ENCODE data around the gene ZNF446. TPM values are rescaled to one million over a fixed set of nuclear protein-coding genes. Genes with fewer than 3 reads are reported as not detected.

ZNF446 gene
- polyA plus RNA-seq, 3 donors: 2.0 to 6.2 (median 2.2) TPM

GRCh38 chr19:58453743-58454142 lies 22.4 kb upstream of the ZNF446 start:
- Mint-ChIP-seq H3K36me3 (peaks cover 34 to 44% of the 10 kb centered on the region in 2 donors), H3K27ac (no peak overlapping the region), H3K9me3 (peaks cover 7 to 14% (median 12%) of the 10 kb centered on the region in 7 donors), H3K4me3 (no peak overlapping the region), H3K4me1 (peaks cover 16% of the 10 kb centered on the region), H3K27me3 (ENCODE audit: low read depth in 3 of 3) (peaks cover 2 to 6% (median 3%) of the 10 kb centered on the region in 3 donors)
- peaks cover 11 to 15% of the 10 kb centered on the region in 2 donors for H3K4me1 ChIP-seq (ENCODE audit: control insufficient read depth in 1 of 2, insufficient read depth in 2 of 2, low read length in 2 of 2)
- H3K79me2 ChIP-seq (ENCODE audit: insufficient read depth, low read length): no peaks in the 10 kb centered on the region
- peaks cover 10 to 11% of the 10 kb centered on the region in 2 donors for H3K9me3 ChIP-seq (replicated peaks in 1 of 2; ENCODE audit: control insufficient read depth in 1 of 2, insufficient read depth in 1 of 2, low read length in 2 of 2)
- 91% methylated on average over 6 of the region's 6 CpGs for WGBS (ENCODE audit: insufficient coverage)
- H3K9ac ChIP-seq (ENCODE audit: insufficient read depth, low read length, poor library complexity, severe bottlenecking): no peak overlapping the region
- no peak overlapping the region for H2AFZ ChIP-seq (ENCODE audit: insufficient read depth, low read depth, low read length, poor library complexity, severe bottlenecking)
- intact Hi-C loops (cut with micrococcal nuclease): no loop called here
- H3K4me2 ChIP-seq (replicated peaks; ENCODE audit: extremely low read depth, low read length, poor library complexity, severe bottlenecking): no peak overlapping the region
- no peak for DNase-seq
- peaks cover 0 to 5% of the 10 kb centered on the region in 2 donors for H3K27me3 ChIP-seq (ENCODE audit: control insufficient read depth in 2 of 2, insufficient read depth in 2 of 2, low read length in 2 of 2)
- no peaks in the 10 kb centered on the region for H4K20me1 ChIP-seq (ENCODE audit: insufficient read depth, low read length)
- no peak overlapping the region for H3K4me3 ChIP-seq (replicated peaks in 1 of 3; ENCODE audit: low read depth in 2 of 3, low read length in 3 of 3)
- peaks cover 21 to 31% of the 10 kb centered on the region in 2 donors for H3K36me3 ChIP-seq (replicated peaks in 1 of 2; ENCODE audit: control insufficient read depth in 1 of 2, insufficient read depth in 2 of 2, low read length in 2 of 2)
- H3K27ac ChIP-seq (ENCODE audit: low read depth in 1 of 2, low read length in 2 of 2): no peak overlapping the region
- TF ChIP-seq CTCF (IDR thresholded peaks at IDR 0.05): no peak

GRCh38 chr19:58455306-58455705 lies 20.8 kb upstream of the ZNF446 start:
- peaks cover 16% of the 10 kb centered on the region for H3K4me1 Mint-ChIP-seq
- no peak for DNase-seq
- Histone ChIP-seq H2AFZ (ENCODE audit: insufficient read depth, low read depth, low read length, poor library complexity, severe bottlenecking) (no peak overlapping the region), H4K20me1 (ENCODE audit: insufficient read depth, low read length) (no peaks in the 10 kb centered on the region), H3K9ac (ENCODE audit: insufficient read depth, low read length, poor library complexity, severe bottlenecking) (no peak overlapping the region), H3K27me3 (ENCODE audit: control insufficient read depth in 2 of 2, insufficient read depth in 2 of 2, low read length in 2 of 2) (peaks cover 0 to 5% of the 10 kb centered on the region in 2 donors), H3K4me3 (replicated peaks in 1 of 3; ENCODE audit: low read depth in 2 of 3, low read length in 3 of 3) (no peak overlapping the region), H3K79me2 (ENCODE audit: insufficient read depth, low read length) (no peaks in the 10 kb centered on the region), H3K4me1 (ENCODE audit: control insufficient read depth in 1 of 2, insufficient read depth in 2 of 2, low read length in 2 of 2) (peaks cover 11 to 15% of the 10 kb centered on the region in 2 donors), H3K4me2 (replicated peaks; ENCODE audit: extremely low read depth, low read length, poor library complexity, severe bottlenecking) (no peak overlapping the region), H3K36me3 (replicated peaks in 1 of 2; ENCODE audit: control insufficient read depth in 1 of 2, insufficient read depth in 2 of 2, low read length in 2 of 2) (peaks cover 21 to 31% of the 10 kb centered on the region in 2 donors), H3K9me3 (replicated peaks in 1 of 2; ENCODE audit: control insufficient read depth in 1 of 2, insufficient read depth in 1 of 2, low read length in 2 of 2) (no peaks in the 10 kb centered on the region), H3K27ac (ENCODE audit: low read depth in 1 of 2, low read length in 2 of 2) (no peak overlapping the region)
- H3K27me3 Mint-ChIP-seq (ENCODE audit: low read depth in 3 of 3): peaks cover 0 to 3% (median 2%) of the 10 kb centered on the region in 3 donors
- intact Hi-C loops (cut with micrococcal nuclease): no loop called here
- peaks cover 38 to 54% of the 10 kb centered on the region in 2 donors for H3K36me3 Mint-ChIP-seq
- H3K9me3 Mint-ChIP-seq: peaks cover 0 to 1% (median 0%) of the 10 kb centered on the region in 7 donors
- no peak overlapping the region for H3K4me3 Mint-ChIP-seq
- TF ChIP-seq CTCF (IDR thresholded peaks at IDR 0.05): no peak
- 94% methylated on average over 11 of the region's 21 CpGs for WGBS (ENCODE audit: insufficient coverage)
- H3K27ac Mint-ChIP-seq: peak overlapping the region in 2 of 7 donors; percentile 10 to 25

All from CD14-positive monocyte (primary cell).